Fibroblast of skin of scalp (primary cell): ENCODE data around the gene NID1.

Experiments used
- DNase-seq: peaks from one replicate; pipeline ENCODE4 v3.0.0-alpha.2; 2013

Gene NID1

GRCh38 chr1:236063919-236064673 is 794 bp downstream of the NID1 start:
- DNase-seq: peak; percentile 84

DNA sequence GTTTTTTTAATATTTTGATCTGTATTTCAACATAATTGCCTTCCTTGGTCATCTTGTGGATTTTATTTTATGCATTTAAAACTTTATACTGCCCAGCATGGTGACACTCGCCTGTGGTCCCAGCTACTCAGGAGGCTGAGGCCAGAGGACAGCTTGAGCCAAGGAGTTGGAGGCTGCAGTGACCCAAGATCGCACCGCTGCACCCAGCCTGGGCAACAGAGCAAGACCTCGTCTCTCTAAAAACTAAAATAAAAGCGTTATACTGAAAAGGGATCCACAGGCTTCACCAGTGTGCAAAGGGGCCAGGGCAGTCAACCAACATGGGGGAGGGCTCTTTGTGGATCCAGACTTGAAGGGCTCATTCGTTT is 1.4 kb downstream of the NID1 start:
- DNase-seq: no peak

GRCh38 chr1:236060286-236060685 is 4.6 kb downstream of the NID1 start:
- no peak for DNase-seq

- DNase-seq: no peak
Observed at GRCh38 chr1:236059011-236059410, 5.9 kb downstream of the NID1 start.

GRCh38 chr1:236058141-236058934 is 6.6 kb downstream of the NID1 start:
- DNase-seq: peak; percentile 29

DNA sequence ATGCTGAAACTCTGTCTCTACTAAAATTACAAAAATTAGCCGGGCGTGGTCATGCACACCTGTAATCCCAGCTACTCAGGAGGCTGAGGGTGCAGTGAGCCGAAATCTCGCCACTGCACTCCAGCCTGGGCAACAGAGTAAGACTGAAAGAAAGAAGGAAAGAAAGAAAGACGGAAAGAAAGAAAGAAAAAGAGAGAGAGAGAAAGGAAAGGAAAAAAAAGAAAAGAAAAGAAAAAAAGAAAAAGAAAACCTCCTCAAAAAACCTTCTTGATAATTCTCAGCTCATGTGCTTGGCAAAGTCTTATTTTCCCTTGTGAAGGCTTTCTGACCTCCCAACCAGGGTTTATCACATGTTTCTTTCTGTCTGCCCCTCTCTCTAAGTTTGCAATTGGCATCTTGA is 7.3 kb downstream of the NID1 start:
- no peak for DNase-seq

GRCh38 chr1:236052232-236052993 is 12.5 kb downstream of the NID1 start:
- no peak for DNase-seq

DNA sequence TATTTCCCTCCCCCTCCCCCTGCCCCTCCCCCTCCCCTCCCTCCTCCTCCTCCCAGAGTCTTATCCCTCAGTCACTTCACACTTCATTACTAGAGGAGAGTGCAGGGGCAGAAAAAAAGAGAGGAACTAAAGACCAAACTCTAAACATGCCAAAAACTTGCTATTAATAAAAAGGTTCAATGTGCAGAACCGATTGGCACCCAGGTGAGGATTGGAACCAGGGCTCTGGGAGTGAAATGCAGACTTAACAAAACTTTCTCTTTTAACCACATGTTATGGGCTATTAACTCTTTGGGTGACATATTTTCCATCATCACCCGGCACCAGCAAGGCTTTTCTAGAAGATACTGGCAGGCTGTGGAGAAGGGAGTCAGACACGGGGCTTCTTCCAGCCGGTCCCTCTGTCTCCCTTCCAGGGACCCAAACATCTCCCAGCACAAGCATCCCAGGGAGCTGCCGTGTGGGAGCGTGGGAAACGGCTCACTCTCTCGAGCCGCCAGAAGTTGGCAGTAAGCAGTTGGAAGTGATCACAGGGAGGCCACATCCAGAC is 13.6 kb downstream of the NID1 start:
- DNase-seq: peak; percentile 38

- no peak for DNase-seq
Observed at GRCh38 chr1:236045771-236046170, 19.1 kb downstream of the NID1 start.

- DNase-seq: no peak
Observed at GRCh38 chr1:236044341-236044740, 20.5 kb downstream of the NID1 start.

DNA sequence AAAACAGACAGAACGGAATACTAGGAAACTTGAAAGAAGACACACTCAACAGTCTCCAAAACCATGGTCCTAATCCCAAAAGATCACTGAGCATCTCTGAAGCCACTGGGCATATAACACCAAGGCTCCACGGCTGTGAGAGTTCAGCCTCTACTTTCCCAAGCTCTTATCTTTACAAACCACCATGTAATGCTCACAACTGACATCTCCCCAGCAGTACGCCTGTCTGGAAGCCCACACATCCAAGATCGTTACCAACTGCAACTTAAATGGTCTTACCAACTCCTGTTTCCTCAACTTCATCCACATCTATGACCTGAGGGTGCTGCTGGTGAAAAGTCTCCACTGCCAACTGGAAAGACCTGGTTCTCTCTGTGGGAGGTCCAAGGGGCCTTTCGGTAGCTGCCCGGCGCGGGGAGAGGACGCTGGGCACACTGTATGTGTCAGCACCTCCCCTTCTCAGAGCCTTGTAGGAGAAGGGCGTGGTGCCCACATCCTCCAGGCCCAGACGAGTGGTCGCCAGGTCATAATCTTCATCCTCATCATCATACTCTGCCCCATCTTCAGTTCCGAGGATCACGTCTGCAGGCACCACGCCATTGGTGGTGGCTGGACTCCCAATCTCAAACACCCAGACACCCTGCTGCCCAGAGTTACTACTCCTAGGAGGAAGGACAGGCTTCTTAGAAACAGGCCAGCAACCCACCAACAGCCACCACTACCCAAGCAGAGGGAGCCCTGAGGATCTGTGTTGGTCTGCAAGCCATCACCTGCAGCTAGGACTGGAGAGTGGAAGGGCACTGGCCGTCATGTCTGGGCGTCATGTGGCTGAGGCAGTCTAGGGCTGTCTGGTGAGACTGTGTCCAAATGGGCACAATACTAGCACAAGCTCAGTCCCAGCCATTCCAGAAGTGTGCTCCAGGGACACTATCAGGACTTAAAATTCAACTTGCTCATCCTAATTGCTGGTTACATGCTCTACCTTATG is 23.0 kb downstream of the NID1 start:
- no peak for DNase-seq

DNA sequence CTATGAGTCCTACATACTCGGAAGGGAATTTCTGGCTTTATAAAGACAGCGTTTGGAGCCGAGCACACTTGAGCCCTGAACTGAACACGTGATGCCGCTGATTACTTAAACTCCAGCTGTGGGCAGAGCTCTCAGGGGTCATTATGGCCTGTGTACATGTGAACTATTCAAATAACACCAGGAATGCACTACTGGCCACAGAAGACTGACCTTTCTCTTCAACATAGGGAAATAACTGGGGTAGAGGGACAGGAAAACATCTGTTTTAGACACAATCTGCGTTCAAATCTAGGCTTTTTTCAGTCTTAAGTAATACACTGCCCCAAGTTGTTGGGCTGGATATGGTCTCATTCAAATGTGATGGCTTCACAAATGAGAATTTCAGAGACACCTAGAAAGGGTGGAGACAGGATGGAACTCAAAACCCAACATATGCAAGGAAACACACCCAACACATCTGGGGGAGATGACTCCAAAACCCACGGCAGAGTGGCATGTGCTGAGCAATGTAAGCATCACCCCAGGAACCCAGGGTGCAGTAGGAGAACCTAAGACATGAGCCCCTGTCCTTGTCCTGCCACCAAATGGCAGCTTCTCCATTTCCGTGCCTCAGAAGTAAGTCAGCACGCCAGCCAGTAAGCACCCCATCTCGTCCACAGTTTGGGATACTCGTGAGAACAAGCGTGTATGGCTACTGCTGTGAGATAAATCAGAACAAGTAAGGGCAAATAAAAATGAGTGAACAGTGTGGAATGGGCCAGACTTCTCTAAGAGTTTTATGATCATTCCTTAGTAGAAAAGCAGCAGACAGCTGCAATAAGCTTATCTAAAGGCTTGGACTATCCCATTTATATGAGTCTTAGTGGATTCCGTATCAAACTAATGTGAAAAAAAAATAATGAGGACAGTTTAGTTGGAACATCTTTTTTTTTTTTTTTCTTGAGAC is 24.9 kb downstream of the NID1 start:
- no peak for DNase-seq

GRCh38 chr1:236038034-236038433 is 26.9 kb downstream of the NID1 start:
- DNase-seq: no peak

DNA sequence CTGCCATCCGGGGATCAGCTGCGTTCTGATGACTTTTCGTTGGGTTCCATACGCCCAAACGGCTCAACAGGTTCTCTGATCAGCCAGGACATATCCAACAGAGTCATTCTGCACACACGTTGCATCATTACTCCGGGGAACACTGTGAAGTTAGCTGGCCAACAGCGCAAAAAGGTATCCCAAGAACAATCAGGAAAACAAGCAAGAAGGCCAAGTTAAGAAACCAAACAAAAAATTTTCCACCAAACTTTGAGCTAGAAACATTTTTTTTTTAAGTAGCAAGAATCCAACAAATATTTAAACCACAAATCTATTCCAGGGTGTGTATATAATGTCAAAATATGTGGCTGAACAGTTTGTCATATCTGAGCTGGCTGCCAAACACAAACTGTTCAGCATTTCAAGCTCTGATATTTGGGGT is 29.2 kb downstream of the NID1 start:
- peak; percentile 72 for DNase-seq

GRCh38 chr1:236033336-236033735 is 31.6 kb downstream of the NID1 start:
- no peak for DNase-seq

GRCh38 chr1:236030534-236030933 is 34.4 kb downstream of the NID1 start:
- no peak for DNase-seq

DNA sequence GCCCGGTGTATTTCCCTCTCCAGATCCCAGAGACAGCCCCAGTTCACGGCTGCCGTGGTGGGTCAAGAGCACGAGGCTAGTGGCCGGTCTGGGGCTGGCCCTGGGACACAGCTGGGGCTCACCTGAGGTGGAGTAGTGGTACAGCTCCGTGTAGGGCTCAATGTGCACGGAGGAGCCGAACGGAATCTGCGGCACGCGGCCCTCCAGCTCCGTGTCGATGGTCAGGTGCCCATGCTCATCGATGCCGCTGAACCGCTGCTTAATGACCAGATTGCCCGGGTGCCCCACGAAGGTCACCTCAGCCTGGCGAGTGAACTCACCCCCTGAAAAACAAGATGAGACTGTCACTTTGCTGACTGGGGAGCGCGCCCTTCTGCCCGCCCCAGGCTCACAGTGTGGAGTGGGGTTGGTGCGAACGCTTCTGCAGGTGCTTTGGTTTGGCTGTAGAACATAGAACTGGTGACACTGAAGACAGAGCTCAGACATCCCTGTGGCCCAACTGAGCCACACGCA is 35.4 kb downstream of the NID1 start:
- no peak for DNase-seq

DNA sequence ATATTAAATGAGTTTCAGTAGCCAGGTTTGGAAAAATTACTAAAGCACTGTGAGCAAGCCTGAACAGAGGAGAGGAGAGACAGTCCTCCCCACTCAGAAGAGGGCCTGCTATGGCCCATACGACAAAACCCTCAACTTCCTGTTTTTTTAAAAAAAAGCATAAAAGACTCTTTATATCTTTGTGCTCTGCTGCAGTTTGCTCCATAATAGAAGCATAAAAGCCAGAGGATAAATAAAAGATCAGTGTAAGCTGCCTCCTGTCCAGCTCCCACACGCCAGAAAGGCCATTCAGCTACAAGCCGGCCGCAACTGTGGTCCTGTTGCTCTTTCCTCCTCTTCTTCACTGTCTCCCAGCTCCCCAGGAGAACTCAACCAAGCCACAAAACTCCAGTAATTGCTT is 37.8 kb downstream of the NID1 start:
- no peak for DNase-seq

- no peak for DNase-seq
Observed at GRCh38 chr1:236025836-236026235, 39.1 kb downstream of the NID1 start.

DNA sequence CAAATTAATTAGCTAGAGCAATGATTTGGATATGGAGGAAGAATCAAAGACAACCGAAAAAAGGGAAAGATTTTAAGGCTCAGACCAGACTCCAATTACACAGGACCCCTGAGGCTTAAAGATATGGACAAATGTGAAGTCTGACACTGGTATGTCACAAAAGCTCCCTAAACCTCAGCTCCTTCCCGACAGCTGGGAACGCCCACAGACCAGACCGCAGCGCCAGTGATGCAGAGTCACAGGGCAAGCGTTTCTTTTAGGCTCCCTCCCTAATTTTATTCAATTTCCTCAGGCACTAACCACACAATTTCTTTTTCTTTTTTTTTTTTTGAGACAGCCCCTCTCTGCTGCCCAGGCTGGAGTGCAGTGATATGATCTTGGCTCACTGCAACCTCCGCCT is 40.2 kb downstream of the NID1 start:
- DNase-seq: no peak
